Common myeloid progenitor, CD34-positive (primary cell): ENCODE measurements around the gene COL19A1.
"Not testable (repeated sequence)": the region's sequence is repeated elsewhere in the genome, so short reads cannot be mapped to it uniquely, and the experiment has no call there.

Experiments used
- CTCF ChIA-PET: fragments of 350-600 bp; sonication (Branson Sonifier 250); formaldehyde crosslinking; loops from one replicate; lab custom pipeline; 2021; ENCODE audit warnings: antibody characterized with exemption; lab: Charles Lee
- POLR2A ChIA-PET: fragments of 350-600 bp; sonication (Branson Sonifier 250); formaldehyde crosslinking; loops from one replicate; lab custom pipeline; 2021; ENCODE audit warnings: antibody characterized with exemption; lab: Charles Lee
- DNase-seq, 3 donors: peaks; one replicate each; pipeline versions ENCODE4 v3.0.0 to v3.0.0-alpha.2; 2013
- H3K27ac ChIP-seq, 2 experiments: 1 replicate in 1 of 2; 2 replicates in 1 of 2; pipeline ENCODE4 v1.7.0; 2013; ENCODE audit warnings: inconsistent platforms in 2 of 2, low read length in 2 of 2, mild to moderate bottlenecking in 2 of 2, low read depth in 1 of 2, moderate library complexity in 1 of 2; ENCODE audit not compliant: severe bottlenecking in 2 of 2, insufficient read depth in 1 of 2, poor library complexity in 1 of 2
- H3K27me3 ChIP-seq, 5 experiments: replicated peaks in 2 of 5; 1 replicate in 3 of 5; 2 replicates in 2 of 5; pipeline versions ENCODE4 v1.6.1 to v1.7.0; 2013; ENCODE audit warnings: low read length in 4 of 5, mild to moderate bottlenecking in 2 of 5, moderate library complexity in 2 of 5, inconsistent platforms in 1 of 5; ENCODE audit not compliant: insufficient read depth in 5 of 5, control insufficient read depth in 4 of 5
- H3K36me3 ChIP-seq, 4 experiments: 1 replicate in 2 of 4; 2 replicates in 2 of 4; pipeline versions ENCODE4 v1.6.1 to v1.7.0; 2013; ENCODE audit warnings: low read length in 3 of 4, control low read depth in 1 of 4, mild to moderate bottlenecking in 1 of 4; ENCODE audit not compliant: control insufficient read depth in 4 of 4, insufficient read depth in 4 of 4
- H3K4me1 ChIP-seq, 4 experiments: 1 replicate in 3 of 4; 2 replicates in 1 of 4; pipeline versions ENCODE4 v1.6.1 to v1.7.1; 2013; ENCODE audit warnings: low read length in 3 of 4, mild to moderate bottlenecking in 3 of 4, control low read depth in 1 of 4, inconsistent platforms in 1 of 4, moderate library complexity in 1 of 4; ENCODE audit not compliant: control insufficient read depth in 4 of 4, insufficient read depth in 4 of 4; ENCODE audit errors: control extremely low read depth in 1 of 4
- H3K4me3 ChIP-seq, 7 experiments: 1 replicate in 4 of 7; 2 replicates in 3 of 7; pipeline versions ENCODE4 v1.5.1 to v1.7.0; 2013; ENCODE audit warnings: mild to moderate bottlenecking in 7 of 7, low read length in 6 of 7, moderate library complexity in 6 of 7, inconsistent platforms in 2 of 7, low read depth in 2 of 7, control low read depth in 1 of 7; ENCODE audit not compliant: insufficient read depth in 4 of 7, control insufficient read depth in 1 of 7; ENCODE audit errors: extremely low read depth in 1 of 7
- H3K9me3 ChIP-seq, 5 experiments: 1 replicate in 4 of 5; 2 replicates in 1 of 5; pipeline versions ENCODE4 v1.6.1 to v1.7.1; 2013; ENCODE audit warnings: low read length in 4 of 5, mild to moderate bottlenecking in 2 of 5, inconsistent platforms in 1 of 5, low read depth in 1 of 5, moderate library complexity in 1 of 5; ENCODE audit not compliant: control insufficient read depth in 4 of 5, insufficient read depth in 2 of 5; ENCODE audit errors: control extremely low read depth in 1 of 5
- WGBS: methylation state at CpG from one replicate; pipeline ENCODE4 v1.1.5; 2013; ENCODE audit not compliant: insufficient coverage; 5-methylcytosine and 5-hydroxymethylcytosine counted together

COL19A1 gene

DNA sequence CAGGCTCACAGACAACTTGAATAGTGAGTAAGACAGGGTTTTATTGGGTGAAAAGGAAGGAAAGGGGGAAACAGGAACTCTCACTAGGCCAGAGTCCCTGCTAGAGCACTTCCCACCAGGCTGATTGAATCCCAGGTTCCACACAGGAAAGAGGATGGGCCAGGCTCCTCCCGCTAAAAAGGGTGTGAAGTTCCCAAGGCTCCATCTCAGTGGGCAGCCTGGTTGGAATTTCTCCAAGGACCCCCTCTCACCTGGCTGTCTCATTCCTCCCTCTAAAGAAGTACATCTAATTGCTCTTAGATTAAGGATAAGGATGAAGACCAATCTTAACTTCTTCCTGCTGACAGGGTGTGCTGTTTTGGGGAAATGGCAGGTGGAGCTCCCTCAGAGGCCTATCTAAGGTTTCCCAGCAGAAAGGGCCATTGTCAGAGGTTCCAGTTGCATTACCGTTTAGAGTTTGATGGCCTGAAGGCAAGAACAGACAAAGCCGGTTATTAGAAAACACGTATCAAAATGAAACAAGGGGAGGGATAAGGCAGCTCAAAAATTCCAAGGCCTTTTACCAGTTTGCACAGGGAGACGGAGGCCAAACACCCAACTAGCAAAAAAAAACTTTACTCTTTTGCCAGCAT is 21.5 kb downstream of the COL19A1 start:
- H3K27ac ChIP-seq: no peak overlapping the region
- no peak overlapping the region for H3K4me3 ChIP-seq
- H3K4me1 ChIP-seq: no peaks in the 10 kb centered on the region
- H3K27me3 ChIP-seq: peaks cover 0 to 3% (median 0%) of the 10 kb centered on the region in 5 experiments
- no peaks in the 10 kb centered on the region for H3K36me3 ChIP-seq
- CTCF ChIA-PET: no interaction called here
- DNase-seq: no peak
- peaks cover 0 to 2% (median 0%) of the 10 kb centered on the region in 5 experiments for H3K9me3 ChIP-seq
- POLR2A ChIA-PET: no interaction called here
- WGBS: 97% methylated on average over 3 of the region's 5 CpGs

DNA sequence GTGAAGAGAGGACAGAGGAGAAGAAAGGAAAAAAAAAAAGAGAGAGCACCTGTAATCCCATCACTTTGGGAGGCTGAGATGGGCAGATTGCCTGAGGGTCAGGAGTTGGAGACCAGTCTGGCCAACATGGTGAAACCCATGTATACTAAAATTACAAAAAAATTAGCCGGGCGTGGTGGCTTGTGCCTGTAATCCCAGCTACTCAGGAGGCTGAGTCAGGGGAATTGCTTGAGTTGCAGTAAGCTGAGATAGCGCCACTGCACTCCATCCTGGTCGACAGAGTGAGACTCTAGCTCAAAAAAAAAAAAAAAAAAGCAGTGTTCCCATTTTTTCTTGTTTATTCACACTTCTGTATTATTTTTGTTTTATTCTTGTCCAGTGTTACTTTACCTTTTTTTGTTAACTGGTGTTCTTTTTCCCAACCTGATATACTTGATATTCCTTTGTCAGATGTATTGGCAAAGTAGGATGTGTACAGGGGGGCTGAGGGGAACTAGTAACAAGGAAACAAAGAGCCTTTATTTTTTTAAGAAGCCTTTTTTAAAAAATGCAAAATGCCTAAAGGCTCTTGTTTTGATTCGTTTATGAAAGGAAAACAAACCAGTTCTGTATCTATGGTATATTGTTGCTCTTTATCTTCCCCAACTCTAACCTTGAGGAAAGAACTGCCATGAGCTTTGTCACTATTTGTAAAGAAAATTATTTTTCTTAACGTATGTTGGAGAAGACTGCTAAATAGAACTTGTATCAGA is 22.3 kb downstream of the COL19A1 start:
- POLR2A ChIA-PET: no interaction called here
- Histone ChIP-seq H3K36me3 (no peaks in the 10 kb centered on the region), H3K4me1 (no peaks in the 10 kb centered on the region), H3K27ac (no peak overlapping the region), H3K4me3 (no peak overlapping the region), H3K27me3 (peaks cover 0 to 3% (median 0%) of the 10 kb centered on the region in 5 experiments), H3K9me3 (peaks cover 0 to 2% (median 0%) of the 10 kb centered on the region in 5 experiments)
- no peak for DNase-seq
- WGBS: 93% methylated on average over 4 of the region's 6 CpGs
- CTCF ChIA-PET: no interaction called here

DNA sequence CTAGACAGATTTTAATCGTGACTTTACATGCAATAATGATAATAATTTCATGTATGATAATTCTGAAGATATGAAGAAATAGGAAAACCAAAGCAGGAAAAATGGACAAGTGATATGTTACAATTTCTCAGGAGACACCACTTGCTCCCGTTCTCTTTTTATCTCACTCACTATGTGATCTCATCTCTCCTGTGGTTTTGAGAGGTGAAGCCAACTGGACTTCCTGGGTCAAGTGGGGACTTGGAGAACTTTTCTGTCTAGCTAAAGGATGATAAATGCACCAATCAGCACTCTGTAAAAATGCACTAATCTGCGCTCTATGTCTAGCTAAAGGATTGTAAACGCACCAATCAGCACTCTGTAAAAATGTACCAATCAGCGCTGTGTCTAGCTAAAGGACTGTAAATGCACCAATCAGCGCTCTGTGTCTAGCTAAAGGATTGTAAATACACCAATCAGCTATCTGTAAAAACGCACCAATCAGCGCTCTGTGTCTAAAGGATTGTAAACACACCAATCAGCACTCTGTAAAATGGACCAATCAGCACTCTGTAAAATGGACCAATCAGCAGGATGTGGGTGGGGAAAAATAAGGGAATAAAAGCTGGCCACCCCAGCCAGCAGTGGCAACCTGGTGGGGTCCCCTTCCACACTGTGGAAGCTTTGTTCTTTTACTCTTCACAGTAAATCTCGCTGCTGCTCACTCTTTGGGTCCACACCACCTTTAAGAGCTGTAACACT is 23.0 kb downstream of the COL19A1 start:
- DNase-seq, H3K27ac ChIP-seq, H3K27me3 ChIP-seq, H3K4me1 ChIP-seq, H3K9me3 ChIP-seq, POLR2A ChIA-PET, H3K4me3 ChIP-seq, CTCF ChIA-PET, H3K36me3 ChIP-seq: not testable (repeated sequence)
- over 99% methylated on average over 6 of the region's 9 CpGs for WGBS

DNA sequence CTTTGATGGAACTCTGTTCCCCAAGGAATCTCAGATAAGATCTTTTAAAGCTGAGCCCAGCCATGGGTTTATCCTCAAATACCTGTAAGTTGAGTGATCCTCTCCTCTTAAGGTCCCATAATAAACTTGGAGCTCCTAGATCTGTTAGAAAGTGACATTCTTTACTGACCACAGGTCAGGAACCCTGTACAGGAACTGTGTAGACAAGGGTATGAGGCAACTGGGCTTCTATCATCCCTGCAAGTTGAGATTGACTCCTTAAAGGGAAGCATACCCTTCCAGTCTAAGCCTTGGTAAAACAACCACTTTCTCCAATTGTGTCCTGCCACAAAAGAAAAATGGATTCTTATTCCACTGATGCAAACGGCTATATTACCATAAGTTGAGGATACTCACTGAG is 26.2 kb downstream of the COL19A1 start:
- H3K27ac ChIP-seq, H3K27me3 ChIP-seq, CTCF ChIA-PET, H3K4me3 ChIP-seq, DNase-seq, H3K9me3 ChIP-seq, H3K4me1 ChIP-seq, POLR2A ChIA-PET, H3K36me3 ChIP-seq: not testable (repeated sequence)
- WGBS: no CpG with 5 or more reads among the region's 1 CpG

DNA sequence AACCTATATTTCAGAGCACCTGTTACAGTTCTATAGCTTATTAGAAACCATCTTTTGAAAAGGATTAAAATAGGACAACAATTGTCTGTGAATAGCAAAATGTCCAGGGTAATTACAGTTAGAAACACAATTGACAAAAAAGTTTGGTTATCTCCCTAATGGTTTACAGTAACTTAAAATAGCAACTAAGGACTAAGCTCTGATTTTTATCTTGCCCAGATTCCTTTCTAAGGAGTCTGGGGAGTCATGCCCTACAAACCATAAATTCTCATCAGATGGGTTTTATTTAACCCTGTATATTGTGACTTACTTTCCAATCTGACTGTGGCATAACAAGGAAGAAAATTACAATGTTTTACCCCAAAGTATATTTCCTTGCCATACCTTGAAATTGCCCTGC is 26.9 kb downstream of the COL19A1 start:
- DNase-seq, POLR2A ChIA-PET, H3K4me1 ChIP-seq, H3K4me3 ChIP-seq, H3K27me3 ChIP-seq, H3K36me3 ChIP-seq, H3K27ac ChIP-seq, CTCF ChIA-PET, H3K9me3 ChIP-seq: not testable (repeated sequence)

DNA sequence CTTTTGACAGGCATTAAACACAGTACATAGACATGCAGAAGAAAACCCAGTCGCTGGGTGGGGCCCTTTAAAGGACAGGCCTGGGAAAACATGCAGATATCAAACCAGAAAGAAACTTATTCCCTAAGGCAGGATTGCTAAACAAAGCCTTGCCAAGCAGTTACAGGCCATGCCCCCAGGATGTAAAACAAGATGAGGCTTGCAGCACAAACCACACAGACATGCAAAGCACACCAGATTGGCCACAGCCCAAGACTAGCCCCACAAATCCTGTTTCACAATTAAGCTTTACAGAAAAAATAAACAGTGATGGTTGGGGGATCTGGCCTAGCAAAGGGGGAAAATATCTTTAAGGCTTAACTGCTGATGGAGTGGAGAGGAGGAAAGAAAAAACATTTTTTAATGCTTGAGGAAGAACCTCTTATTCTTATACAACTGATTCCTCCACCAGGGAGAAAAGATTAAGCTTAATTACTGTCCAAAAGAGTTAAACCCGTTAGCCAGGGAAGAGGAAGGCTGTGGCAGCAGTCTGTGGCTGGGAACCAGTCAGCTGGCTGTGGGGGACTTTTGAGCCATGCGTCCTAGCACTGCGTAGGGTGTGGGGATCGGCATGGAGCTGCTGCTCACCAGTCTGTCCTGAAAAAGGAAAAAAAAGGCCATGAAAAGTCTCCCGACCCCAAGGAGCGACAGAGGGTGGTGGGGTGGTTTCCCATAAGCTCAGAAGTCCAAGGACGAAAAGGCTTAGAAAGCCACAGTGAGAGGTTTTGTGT is 28.4 kb downstream of the COL19A1 start:
- ChIA-PET CTCF (interaction anchor here (1.2 kb wide), 1 partner anchor 10 kb away, joined by 3 read pairs; no protein-coding TSS in a partner anchor), POLR2A (no interaction called here)
- Histone ChIP-seq H3K27me3 (no peaks in the 10 kb centered on the region), H3K27ac (no peak overlapping the region), H3K4me1 (no peaks in the 10 kb centered on the region), H3K36me3 (no peaks in the 10 kb centered on the region), H3K4me3 (no peak overlapping the region), H3K9me3 (peaks cover 0 to 2% (median 0%) of the 10 kb centered on the region in 5 experiments)
- DNase-seq: no peak
- 94% methylated on average over 8 of the region's 8 CpGs for WGBS
